Stimulated activated CD4-positive, alpha-beta T cell treated with anti-CD3 and anti-CD28 coated beads, TNF-alpha, amount 100 ng/mL, for 24 hours (primary cell): ENCODE measurements around the gene MLX.

ENCODE experiments used
- DNase-seq, 3 experiments: peaks; one replicate each; pipeline ENCODE4 v3.0.0-alpha.2; 2020; ENCODE audit warnings: low read depth in 3 of 3

Gene MLX

GRCh38 chr17:42578282-42578869, 11.5 kb downstream of the MLX start:
- peak; percentile 44 to 79 (median 57) for DNase-seq

GRCh38 chr17:42579794-42580551, 13.1 kb downstream of the MLX start:
- no peak for DNase-seq

GRCh38 chr17:42581744-42582270, 14.9 kb downstream of the MLX start:
- DNase-seq = no peak

- DNase-seq = no peak
Observed at GRCh38 chr17:42584880-42585279, 18.0 kb downstream of the MLX start.

GRCh38 chr17:42585353-42585752, 18.5 kb downstream of the MLX start:
- DNase-seq = no peak

- no peak for DNase-seq
Observed at GRCh38 chr17:42586514-42587230, 19.8 kb downstream of the MLX start.

- DNase-seq = no peak
Observed at GRCh38 chr17:42590886-42591285, 24.0 kb downstream of the MLX start.

GRCh38 chr17:42591411-42591810, 24.5 kb downstream of the MLX start:
- no peak for DNase-seq

GRCh38 chr17:42596386-42596785, 29.5 kb downstream of the MLX start:
- no peak for DNase-seq

GRCh38 chr17:42598905-42599304, 32.0 kb downstream of the MLX start:
- DNase-seq = no peak

- DNase-seq = no peak
Observed at GRCh38 chr17:42603318-42603717, 36.4 kb downstream of the MLX start.

- no peak for DNase-seq
Observed at GRCh38 chr17:42607769-42608168, 40.9 kb downstream of the MLX start.

GRCh38 chr17:42608305-42609181, 41.6 kb downstream of the MLX start:
- peak in 1 of 3 experiments; percentile 13 for DNase-seq

- DNase-seq = peak; percentile 98 to 99 (median 98)
Observed at GRCh38 chr17:42609182-42609813, 42.4 kb downstream of the MLX start, which contains the start of the genes RETREG3 and TUBG1. Gene RETREG3, minus strand, starts transcription at chr17:42609374. Its CDS starts 50 bp downstream, at chr17:42609324. Gene TUBG1, plus strand, starts transcription at chr17:42609683. Its CDS starts 55 bp downstream, at chr17:42609738.

- peak in 2 of 3 experiments; percentile 2 to 22 for DNase-seq
Observed at GRCh38 chr17:42609814-42610801, 43.2 kb downstream of the MLX start.

GRCh38 chr17:42612013-42612412, 45.1 kb downstream of the MLX start:
- no peak for DNase-seq

- no peak for DNase-seq
Observed at GRCh38 chr17:42613699-42614295, 46.9 kb downstream of the MLX start.

GRCh38 chr17:42617956-42618431, 51.1 kb downstream of the MLX start:
- DNase-seq = no peak
